Stimulated activated CD4-positive, alpha-beta T cell treated with anti-CD3 and anti-CD28 coated beads, TNF-alpha, amount 100 ng/mL, for 48 hours (primary cell): ENCODE data around the gene MAP3K7.

Experiments
- DNase-seq, 3 donors: peaks; one replicate each; pipeline ENCODE4 v3.0.0-alpha.2; 2020; ENCODE audit warnings: low read depth in 3 of 3

Gene MAP3K7

DNA sequence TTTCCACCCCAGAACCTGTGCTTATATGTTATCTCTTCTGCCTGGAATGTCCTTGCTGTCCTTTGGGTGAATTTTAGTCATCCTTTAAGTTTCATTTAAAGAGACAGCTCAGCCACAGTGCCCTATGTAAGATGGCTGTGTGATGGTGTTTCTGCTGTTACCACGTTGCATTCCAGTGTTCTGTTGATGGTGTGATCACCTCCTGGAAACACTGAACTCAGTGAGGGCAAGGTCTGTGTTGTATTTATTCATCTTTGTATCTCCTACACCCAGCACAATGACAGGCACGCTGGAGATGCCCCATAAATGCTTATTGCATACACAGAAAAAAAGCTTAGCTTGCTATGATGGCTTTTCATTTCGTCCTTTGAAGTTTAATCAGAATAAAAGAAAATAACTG is 102.5 kb downstream of the MAP3K7 start:
- DNase-seq, result no peak

DNA sequence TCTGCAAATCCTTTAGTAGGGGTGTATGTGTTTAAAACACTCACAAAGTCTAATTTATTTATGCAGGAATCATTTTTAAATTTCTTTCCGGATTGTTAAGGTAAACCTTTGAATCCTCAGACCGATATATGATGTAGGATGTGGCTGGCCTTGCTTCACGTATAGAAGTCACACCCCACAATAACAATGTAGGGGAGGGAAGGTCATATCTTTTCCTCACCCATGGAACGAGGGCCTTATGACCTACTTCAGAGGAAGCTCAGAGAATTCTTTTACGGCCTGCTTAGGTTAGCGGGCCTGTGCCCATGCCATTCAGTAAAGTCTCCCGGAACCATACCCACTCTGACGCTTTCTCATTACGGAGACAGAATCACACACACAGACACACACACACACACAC is 102.9 kb downstream of the MAP3K7 start:
- DNase-seq, result no peak

DNA sequence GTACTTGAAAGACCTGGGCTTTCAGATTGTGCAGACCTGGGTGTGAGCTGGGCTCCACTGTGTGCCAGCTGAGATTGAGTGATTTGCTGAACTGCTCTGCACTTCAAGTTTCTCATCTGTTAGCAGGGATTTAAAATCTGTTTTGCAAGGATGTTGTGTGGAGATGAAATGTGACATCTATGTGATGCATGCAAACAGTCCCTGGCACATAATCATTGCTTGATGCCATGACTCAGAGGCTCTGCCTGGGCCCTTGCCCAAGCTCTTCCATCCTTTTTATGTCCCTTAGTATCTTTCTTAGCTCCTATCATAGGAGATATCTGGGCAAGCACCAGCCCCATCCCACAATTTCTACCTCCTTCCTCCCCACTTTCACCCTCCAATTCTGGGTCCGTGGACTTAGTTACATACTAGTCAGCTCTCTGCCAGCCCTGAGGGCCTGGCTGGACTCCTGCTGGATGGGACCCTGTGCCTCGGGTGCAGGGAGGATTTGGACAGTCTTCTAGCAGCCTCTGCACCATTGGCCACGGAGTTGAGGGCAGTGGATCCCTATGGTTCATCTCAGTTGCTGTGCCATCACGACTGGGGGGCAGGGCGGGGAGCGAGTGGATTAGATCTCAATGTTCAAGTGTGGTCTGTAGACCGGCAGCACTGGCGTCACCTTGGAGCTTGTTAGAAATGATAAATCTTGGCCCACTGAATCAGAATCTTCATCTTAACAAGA is 103.6 kb downstream of the MAP3K7 start:
- no peak for DNase-seq

DNA sequence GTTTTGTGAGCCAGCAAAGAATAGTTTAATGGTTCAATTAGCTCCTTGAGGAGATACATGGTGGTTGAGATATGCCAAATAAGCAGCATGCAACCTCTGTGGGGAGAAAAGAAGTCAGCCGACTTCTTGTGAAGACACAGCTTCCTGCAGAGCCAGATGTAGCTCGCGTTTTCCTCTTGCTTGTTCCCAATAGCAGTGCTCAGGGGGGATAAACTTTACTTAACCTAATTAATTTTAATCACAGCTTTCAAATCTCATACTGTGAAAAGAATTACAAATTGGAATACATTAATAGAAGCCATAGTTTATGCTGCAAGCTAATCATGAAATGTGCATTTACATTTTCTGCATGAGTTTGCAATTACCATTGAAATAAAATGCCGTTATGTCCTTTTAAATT is 106.2 kb downstream of the MAP3K7 start:
- no peak for DNase-seq

DNA sequence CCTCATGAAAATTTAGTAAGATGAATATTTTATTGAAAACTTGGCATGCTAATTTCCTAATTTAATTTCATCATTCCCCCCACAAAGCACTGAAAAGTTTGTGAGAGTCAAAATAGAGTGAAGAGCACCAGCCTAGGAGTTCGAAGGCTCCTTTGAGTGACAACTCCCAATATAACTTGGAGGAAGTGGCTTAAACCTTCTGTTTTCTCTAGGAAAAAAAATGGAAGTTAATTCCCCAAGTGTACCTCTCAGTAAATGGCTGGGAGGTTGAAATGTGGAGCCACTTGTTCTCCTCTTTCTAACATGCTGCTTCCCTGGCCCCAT is 107.3 kb downstream of the MAP3K7 start:
- DNase-seq, result no peak

DNA sequence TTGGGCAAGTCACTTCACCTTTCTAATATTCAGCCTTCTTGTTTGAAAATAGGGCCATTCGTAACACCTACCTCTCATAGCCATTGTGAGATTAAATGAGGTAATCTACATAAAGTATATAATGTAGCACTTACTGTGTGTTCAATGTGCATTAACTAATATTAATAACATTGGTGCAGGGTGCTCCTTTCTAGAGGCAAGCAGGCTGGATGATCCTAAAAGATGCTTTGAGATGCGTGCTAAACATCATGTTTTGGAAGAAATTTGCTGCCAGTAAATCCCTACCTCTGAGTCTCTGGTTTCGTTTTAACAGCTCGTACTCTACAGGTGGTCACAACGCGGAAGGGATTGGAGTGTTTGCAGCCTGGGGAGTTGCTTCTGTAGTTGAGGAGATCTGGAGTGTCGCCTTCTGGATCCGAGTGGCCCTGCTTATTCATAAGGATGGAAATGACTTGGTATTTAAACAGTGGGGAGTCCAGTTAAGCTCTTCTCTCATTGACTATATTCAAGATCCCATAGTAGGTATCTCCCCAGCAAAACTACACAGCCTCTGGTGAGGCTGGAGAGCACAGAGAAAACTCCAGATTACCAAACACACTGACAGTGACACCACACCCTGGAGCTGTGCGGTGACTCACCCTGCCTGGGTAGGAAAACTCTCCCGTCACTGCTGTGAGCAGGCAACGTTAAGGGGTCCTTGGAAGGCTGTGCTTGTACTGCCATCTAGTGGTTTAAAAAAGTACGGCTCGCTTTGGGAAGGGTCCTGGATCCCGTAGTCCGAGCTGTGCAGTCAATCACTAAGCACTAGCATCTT is 107.9 kb downstream of the MAP3K7 start:
- peak; percentile 71 to 80 (median 74) for DNase-seq

DNA sequence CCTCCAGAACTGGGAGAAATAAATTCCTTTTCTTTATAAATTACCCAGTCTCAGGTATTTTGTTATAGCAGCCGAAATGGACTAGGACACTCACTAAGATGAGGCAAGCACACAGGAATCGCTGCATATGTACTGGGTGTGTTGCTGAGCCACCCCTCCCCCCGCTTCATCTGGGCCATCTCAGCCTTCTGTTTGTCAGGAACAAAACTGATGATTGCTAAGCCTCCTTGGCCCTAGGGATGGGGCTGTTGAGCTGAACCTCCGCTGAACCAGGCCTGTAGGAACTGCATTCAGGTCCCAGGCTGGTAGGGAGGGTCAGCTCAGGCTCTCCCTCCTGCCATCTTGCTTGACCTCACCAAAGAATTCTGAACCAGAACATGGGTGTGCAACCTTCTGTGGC is 108.6 kb downstream of the MAP3K7 start:
- no peak for DNase-seq

DNA sequence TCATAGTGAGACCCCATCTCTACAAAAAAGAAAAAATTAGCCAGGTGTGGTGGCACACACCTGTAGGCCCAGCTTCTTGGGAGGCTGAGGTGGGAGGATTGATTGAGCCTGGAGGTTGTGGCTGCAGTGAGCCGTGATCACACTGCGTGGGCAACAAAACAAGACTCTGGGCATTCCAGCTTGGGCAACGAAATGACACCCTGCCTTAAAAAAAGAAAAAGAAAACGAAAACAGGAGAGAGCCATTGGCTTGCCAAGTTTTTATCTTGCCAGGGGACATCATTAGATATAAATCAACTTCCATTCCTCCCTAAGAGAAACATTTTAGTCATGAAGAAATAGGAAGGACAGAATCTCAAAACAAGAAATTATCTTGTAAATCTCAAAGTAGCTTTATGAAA is 109.5 kb downstream of the MAP3K7 start:
- no peak for DNase-seq

DNA sequence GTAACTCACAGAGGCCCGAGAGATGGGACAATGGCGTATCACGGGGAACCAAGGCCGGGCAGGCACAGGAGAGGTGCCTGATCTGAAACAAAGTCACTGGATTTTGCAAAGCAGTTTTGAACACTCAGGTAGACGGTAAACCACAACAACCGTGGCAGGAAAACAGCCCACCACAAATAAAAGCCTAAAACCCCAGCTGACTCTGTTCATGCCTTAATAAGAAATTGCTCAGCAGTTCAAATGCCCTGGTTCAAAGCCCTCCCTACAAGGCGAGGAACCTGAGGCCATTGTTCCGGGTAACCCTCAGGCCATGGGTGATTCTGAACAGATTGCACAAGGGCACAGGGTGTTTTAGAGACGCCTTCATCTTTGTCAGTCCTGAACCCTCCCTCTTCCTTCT is 114.2 kb downstream of the MAP3K7 start:
- DNase-seq, result no peak

DNA sequence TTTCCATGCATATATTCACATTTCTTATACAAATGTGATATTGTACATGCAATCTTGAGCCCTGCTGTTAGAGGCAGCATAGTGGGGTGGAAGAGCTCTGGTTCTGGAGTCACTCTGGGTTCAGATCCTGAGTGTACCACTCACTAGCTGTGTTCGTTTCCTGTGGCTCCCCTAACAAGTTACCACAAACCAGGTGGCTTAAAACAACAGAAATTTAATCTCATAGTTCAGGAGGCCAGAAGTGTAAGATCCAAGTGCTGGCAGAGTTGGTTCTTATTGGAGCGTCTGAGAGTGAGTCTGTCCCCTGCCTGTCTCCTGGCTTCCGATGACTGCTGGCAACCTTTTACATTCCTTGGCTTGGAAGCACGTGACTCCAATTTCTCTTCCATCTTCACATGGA is 115.6 kb downstream of the MAP3K7 start:
- no peak for DNase-seq

DNA sequence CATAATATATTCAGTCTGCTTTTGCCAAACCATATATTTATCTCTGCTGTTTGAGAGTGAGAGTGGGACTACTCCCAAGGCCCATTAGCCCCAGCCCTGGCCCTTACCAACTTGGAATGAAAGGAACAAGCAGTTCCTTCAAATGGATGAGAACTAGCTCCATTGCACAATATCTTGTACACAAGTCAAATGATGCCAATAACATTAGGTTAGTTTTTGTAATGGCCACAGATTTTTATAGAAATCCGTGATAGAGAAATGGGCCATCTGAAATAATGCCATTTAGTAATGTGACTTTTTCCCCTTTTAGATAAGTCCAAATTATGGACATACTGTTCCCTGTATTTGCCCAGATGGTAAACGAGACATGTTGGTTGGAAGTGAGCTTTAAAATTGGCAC is 117.0 kb downstream of the MAP3K7 start:
- DNase-seq, result no peak

DNA sequence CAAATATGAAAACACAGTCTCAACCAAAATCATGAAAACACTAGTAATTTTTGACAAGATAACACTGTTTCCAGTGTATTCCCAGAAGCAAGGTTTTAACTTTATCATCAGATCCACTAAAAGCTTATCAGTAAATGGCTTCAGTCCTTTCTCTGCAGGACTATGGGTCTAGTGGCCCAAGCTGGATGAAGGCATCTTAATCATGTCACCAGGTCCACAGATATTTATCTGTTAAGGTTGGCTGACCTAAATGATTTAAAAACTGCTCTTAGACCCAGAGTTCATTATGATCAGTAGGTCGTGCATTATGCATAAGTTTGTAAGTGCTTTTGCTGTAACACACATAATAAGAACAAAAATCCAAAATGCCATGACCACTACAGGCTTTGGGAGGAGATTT is 118.0 kb downstream of the MAP3K7 start:
- DNase-seq, result no peak

DNA sequence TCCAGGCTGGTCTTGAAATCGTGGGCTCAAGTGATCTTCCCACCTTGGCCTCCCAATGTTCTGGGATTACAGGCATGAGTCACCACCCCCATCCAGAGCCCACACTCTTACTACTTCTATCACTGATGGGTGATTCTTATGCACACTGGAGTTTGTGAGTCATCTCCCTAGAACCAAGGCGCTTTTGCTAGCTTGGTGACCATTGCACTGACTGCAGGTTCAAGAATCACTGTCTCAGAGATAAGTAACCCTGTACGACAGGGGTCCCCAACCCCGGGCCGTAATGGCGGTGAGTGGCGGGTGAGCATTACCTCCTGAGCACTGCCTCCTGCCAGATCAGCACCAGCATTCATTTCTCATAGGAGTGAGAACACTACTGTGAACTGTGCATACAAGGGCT is 118.8 kb downstream of the MAP3K7 start:
- no peak for DNase-seq

DNA sequence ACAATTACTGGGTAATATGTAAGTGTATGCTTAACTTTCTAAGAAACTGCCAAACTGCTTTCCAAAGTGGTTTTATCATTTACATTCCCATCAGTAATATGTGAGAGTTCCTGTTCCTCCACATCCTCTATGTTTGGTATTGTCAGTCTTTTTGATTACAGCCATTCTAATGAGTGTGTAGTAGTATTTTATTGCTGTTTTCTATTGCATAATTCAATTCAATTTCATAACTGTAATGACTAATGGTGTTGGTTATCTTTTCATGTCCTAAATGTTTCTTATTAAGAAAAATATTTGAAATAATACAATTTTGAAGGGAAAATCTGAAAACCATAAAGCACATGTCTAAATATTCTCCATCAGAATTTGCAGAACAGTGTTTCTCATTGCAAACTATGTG is 119.3 kb downstream of the MAP3K7 start:
- no peak for DNase-seq

DNA sequence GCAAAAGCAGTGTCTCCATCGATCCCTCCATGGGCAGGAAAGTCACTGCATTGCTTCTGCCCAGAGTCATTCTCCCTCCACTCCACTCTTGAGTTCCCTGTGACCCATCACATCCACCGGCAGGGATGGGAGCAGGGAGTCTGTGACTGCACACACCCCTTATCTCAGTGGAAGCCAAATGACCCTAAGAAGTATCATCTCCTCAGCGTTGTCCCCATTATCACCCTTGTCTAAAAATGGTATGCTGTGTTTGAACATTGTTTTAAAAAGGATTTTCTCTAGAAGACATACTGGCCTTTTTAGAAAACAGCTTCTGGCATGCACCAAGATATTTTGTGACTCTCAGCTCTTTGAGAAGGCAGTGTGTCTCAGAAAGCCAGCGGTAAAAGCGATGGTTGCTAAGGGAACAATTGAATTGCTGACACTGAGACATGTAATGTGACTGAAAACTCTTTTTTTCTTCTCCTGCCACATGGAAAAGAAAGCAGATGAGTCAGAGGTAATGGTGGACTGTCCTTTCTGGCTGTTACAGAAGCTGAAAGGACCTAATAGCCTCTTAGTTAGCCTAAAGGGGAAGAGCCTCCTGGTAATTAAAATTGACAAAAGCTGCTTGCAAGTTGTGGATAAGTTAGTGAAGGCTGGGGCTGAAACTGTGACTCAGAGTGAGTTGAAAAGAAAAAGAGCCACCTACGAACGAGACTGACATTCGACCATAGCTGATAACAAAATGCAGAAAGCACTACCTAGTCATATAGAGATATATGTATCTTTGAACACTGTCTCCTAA is 120.5 kb downstream of the MAP3K7 start:
- DNase-seq, result no peak

DNA sequence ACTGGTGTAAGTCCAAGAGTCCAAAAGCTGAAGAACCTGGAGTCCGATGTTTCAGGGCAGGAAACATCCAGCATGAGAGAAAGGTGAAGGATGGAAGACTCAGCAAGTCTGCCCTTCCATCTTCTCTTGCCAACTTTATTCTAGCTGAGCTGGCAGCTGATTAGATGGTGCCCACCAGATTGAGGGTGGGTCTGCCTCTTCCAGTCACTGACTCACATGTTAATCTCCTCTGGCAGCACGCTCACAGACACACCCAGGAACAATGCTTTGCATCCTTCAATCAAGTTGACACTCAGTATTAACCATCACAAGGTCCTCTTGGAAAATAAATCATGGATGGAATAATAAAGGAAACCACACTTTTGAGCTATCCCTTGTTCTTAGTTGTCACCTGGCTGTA is 121.2 kb downstream of the MAP3K7 start:
- no peak for DNase-seq

DNA sequence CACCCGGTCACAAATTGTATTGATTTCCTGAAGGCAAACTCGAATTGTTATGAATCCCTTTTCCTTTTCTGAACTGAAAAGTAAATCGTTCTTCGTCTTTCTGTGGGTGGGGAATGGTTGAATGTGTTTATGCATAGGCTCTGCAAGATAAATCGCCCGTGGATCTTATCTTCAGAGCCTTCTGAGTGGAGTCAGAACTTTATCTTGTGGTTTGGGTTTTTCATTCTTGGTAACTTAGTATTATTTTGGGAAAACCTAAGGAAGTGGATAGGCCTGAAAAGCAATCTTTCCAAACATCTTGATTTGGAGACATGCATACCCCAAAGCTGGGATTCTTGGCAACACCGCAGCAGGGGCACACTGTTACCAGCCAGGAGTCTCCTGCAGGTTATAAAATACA is 122.4 kb downstream of the MAP3K7 start:
- no peak for DNase-seq

DNA sequence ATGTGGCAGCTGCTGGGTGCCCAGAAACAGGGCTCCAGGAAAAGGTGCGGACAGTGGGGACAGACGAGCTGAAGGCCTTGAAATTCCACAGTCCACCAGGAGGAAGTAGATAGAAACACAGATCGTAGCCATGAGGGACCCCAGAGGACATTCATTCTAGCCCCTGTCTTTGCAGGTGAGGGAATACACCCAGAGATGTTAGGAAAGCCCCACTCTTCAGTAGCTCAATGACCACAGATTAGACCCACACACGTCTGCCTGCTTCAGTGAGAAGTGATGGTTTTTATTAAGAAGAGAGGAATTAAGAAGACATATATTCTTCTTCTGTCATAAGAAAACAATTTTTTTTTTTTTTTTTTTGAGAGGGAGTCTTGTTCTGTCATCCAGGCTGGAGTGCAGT is 123.0 kb downstream of the MAP3K7 start:
- no peak for DNase-seq
